ENCODE data around the gene HERC4.
A peak's percentile ranks its signal among the peaks of the same experiment; 100 is the strongest.

HERC4 gene

GRCh38 chr10:68074775-68075549 lies at the start of gene HERC4:
HERC4 (minus strand) TSS chr10:68075283; CDS start chr10:68073108, 2,175 bp downstream.
- peak; percentile 96 for DNase-seq (ENCODE audit: low read depth)
- H3K4me3 ChIP-seq (replicated peaks; ENCODE audit: low read depth, low read length): peak within 1 kb of the TSS; percentile 81
- no peak for TF ChIP-seq CTCF (IDR thresholded peaks at IDR 0.05; ENCODE audit: low read length, missing control alignments)

- TF ChIP-seq CTCF (IDR thresholded peaks at IDR 0.05; ENCODE audit: low read length, missing control alignments): no peak
- DNase-seq (ENCODE audit: low read depth): no peak
- no peak overlapping the region for H3K4me3 ChIP-seq (replicated peaks; ENCODE audit: low read depth, low read length)
These were observed 49.6 kb upstream of the HERC4 start for GRCh38 chr10:68124718-68125117.

- no peak overlapping the region for H3K4me3 ChIP-seq (replicated peaks; ENCODE audit: low read depth, low read length)
- DNase-seq (ENCODE audit: low read depth): no peak
- no peak for TF ChIP-seq CTCF (IDR thresholded peaks at IDR 0.05; ENCODE audit: low read length, missing control alignments)
These were observed 46.8 kb upstream of the HERC4 start for GRCh38 chr10:68121852-68122251.

GRCh38 chr10:68121020-68121743 lies 46.1 kb upstream of the HERC4 start:
- no peak for TF ChIP-seq CTCF (IDR thresholded peaks at IDR 0.05; ENCODE audit: low read length, missing control alignments)
- no peak for DNase-seq (ENCODE audit: low read depth)

GRCh38 chr10:68118657-68119056 lies 43.6 kb upstream of the HERC4 start:
- TF ChIP-seq CTCF (IDR thresholded peaks at IDR 0.05; ENCODE audit: low read length, missing control alignments): no peak
- DNase-seq (ENCODE audit: low read depth): no peak
- no peak overlapping the region for H3K4me3 ChIP-seq (replicated peaks; ENCODE audit: low read depth, low read length)

More at GRCh38 chr10:68121020-68121743, 46.1 kb upstream of the HERC4 start:
- H3K4me3 ChIP-seq (replicated peaks; ENCODE audit: low read depth, low read length): no peak overlapping the region

GRCh38 chr10:68112837-68113236 lies 37.8 kb upstream of the HERC4 start:
- no peak for TF ChIP-seq CTCF (IDR thresholded peaks at IDR 0.05; ENCODE audit: low read length, missing control alignments)
- no peak for DNase-seq (ENCODE audit: low read depth)
- H3K4me3 ChIP-seq (replicated peaks; ENCODE audit: low read depth, low read length): no peak overlapping the region
